GM10266 (cell line): ENCODE measurements around the gene OR2V2.

ENCODE experiments used
- DNase-seq: peaks from one replicate; pipeline ENCODE4 v3.0.0; 2012; ENCODE audit errors: extremely low spot score
- CTCF ChIP-seq: IDR thresholded peaks from 2 replicates; pipeline ENCODE4 v1.5.1; 2012; ENCODE audit warnings: mild to moderate bottlenecking, low read depth; ENCODE audit not compliant: control insufficient read depth, insufficient read depth; ENCODE audit errors: missing control alignments

The OR2V2 gene

DNA sequence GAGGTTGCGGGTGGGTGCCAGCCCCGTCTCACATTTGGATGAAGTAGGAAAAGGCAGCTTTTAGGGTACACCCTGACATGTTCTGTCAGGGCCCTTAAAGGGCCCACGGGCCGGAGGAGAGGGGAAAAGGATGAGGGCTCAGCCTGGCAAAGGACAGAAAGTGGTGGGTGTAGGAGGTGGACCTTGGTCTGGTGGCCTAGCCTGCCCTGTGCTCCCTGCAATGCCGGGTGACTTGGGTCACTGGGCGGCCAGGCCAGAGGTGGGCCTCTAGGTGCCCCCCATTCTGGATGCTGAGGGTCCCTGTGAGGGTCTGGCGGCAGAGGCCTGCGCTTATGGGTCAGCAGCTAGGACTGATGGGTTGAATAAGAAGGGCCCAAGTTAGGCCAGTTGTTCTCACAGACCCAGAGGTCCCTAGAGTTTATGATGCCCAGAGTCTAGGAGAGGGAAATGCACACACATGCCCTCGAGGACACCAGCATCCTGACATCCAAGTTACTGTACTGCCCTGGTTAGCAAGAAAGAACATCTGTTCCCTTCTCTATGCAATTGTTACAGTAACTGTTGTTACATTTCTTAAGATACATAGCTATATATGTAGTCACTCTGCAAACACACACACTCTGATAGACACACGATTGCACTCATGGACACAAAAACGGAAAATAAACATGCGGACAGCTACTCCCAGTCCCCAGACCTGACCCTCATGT, 45.1 kb downstream of the OR2V2 start:
- DNase-seq, result no peak
- TF ChIP-seq CTCF, result no peak

DNA sequence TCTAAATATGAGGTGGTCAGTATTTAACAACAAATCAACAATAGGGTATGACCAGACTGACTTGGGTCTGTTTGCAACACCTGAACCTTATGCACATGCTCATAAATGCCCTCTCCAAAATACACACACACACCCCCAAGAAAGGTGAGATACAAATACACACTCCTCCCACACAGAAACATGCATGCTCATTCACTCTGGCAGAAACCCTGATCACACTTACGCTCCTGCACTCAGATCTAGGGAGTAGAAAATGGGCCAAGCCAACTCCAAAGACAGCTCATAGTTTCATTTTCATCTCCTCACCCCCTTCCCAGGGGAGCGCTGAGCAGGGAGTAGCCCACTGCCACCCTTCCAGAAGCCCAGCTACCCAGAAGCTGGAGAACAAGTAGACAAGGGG, 46.3 kb downstream of the OR2V2 start:
- TF ChIP-seq CTCF, result no peak

GRCh38 chr5:181194489-181195248, 47.3 kb downstream of the OR2V2 start:
- no peak for DNase-seq
- no peak for TF ChIP-seq CTCF

More for the DNA sequence above, 46.3 kb downstream of the OR2V2 start:
- no peak for DNase-seq

GRCh38 chr5:181195249-181195761, 47.9 kb downstream of the OR2V2 start:
- no peak for TF ChIP-seq CTCF
- DNase-seq, result no peak

GRCh38 chr5:181197326-181197951, 50.1 kb downstream of the OR2V2 start:
- no peak for TF ChIP-seq CTCF
- DNase-seq, result no peak

DNA sequence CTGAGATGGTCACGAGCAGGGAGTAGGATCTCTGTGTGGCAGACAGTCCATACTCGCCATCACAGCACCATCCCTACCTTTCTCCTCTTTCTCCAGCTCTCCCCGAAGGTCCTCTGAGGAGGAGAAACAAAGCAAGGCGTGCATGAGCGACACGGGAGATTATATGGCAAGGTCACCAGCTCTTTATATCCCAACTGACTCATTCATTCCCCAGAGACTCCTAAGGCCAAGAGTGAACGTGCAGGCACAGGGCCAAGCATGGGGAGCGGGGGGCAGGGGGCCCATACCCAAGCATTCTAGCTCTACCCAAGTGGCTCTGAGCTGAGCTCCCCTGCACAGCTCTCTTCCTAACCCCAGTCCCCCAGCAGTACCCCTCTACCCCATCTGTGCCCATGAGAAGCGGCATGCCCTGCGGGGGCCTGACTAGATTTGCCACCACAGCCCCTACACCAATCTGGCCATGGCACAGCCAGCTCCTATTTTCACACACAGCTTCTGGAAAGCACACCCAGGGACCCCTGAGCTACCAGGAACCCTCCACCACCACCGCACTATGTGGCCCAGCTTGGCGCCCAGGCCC, 50.8 kb downstream of the OR2V2 start:
- peak; percentile 18 for DNase-seq
- TF ChIP-seq CTCF, result no peak
